Epithelial cell of esophagus (primary cell): ENCODE measurements around the gene OR5H6.
A peak's percentile ranks its signal among the peaks of the same experiment; 100 is the strongest.
"Not testable (repeated sequence)": the region's sequence is repeated elsewhere in the genome, so short reads cannot be mapped to it uniquely, and the experiment has no call there.

Source experiments
- DNase-seq: peaks from one replicate; pipeline ENCODE4 v3.0.0; 2010; ENCODE audit warnings: low read depth
- H3K4me3 ChIP-seq: 2 replicates; pipeline ENCODE4 v1.5.1; 2011; ENCODE audit warnings: mild to moderate bottlenecking, low read length, control low read depth
- CTCF ChIP-seq: IDR thresholded peaks from 2 replicates; pipeline ENCODE4 v1.5.1; 2011; ENCODE audit warnings: low read depth, mild to moderate bottlenecking, low read length, control low read depth, inconsistent platforms; ENCODE audit not compliant: insufficient read depth; ENCODE audit errors: missing control alignments

Gene OR5H6

GRCh38 chr3:98243843-98244242, 20.2 kb upstream of the OR5H6 start:
- no peak for TF ChIP-seq CTCF

GRCh38 chr3:98246142-98246541, 17.9 kb upstream of the OR5H6 start:
- no peak for DNase-seq
- no peak for TF ChIP-seq CTCF

More at GRCh38 chr3:98243843-98244242, 20.2 kb upstream of the OR5H6 start:
- DNase-seq = no peak
- no peak overlapping the region for H3K4me3 ChIP-seq

GRCh38 chr3:98256026-98256425, 8.0 kb upstream of the OR5H6 start:
- not testable (repeated sequence) for DNase-seq, H3K4me3 ChIP-seq

More at GRCh38 chr3:98246142-98246541, 17.9 kb upstream of the OR5H6 start:
- H3K4me3 ChIP-seq = no peak overlapping the region

- no peak overlapping the region for H3K4me3 ChIP-seq
- peak; percentile 44 for TF ChIP-seq CTCF
- peak; percentile 25 for DNase-seq
Measured at GRCh38 chr3:98259707-98260106, 4.3 kb upstream of the OR5H6 start.

GRCh38 chr3:98262046-98262445, 2.0 kb upstream of the OR5H6 start:
- no peak for DNase-seq
- TF ChIP-seq CTCF = no peak
- H3K4me3 ChIP-seq = no peak overlapping the region

GRCh38 chr3:98269846-98270245, 5.8 kb downstream of the OR5H6 start:
- no peak for TF ChIP-seq CTCF
- DNase-seq = no peak
- no peak overlapping the region for H3K4me3 ChIP-seq

- no peak overlapping the region for H3K4me3 ChIP-seq
- DNase-seq = no peak
- no peak for TF ChIP-seq CTCF
Measured at GRCh38 chr3:98272126-98272525, 8.1 kb downstream of the OR5H6 start.

GRCh38 chr3:98274914-98275313, 10.9 kb downstream of the OR5H6 start:
- DNase-seq = no peak
- no peak for TF ChIP-seq CTCF
- no peak overlapping the region for H3K4me3 ChIP-seq
